T-cell (primary cell): ENCODE measurements around the gene CFAP92. TPM values are rescaled to one million over a fixed set of nuclear protein-coding genes. Genes with fewer than 3 reads are reported as not detected.

Experiments
- ATAC-seq, 4 experiments: fragments of 200-7000 bp in 3 of 4; fragments of 150-1000 bp in 1 of 4; cut with Tn5 transposase; replicated peaks in 1 of 4; 1 replicate in 3 of 4; 2 replicates in 1 of 4; pipeline ENCODE4 v1.10.0; 2021; ENCODE audit warnings: moderate library complexity in 3 of 4, mild to moderate bottlenecking in 2 of 4, moderate number of reproducible peaks in 1 of 4
- CTCF ChIA-PET, 2 donors: fragments of 300-600 bp; sonication (Branson Sonifier 250); formaldehyde crosslinking; loops; one replicate each; lab custom pipeline; 2022; ENCODE audit warnings: antibody characterized with exemption in 2 of 2; lab: Charles Lee
- POLR2A ChIA-PET, 2 donors: fragments of 300-600 bp; sonication (Branson Sonifier 250); formaldehyde crosslinking; loops; one replicate each; lab custom pipeline; 2022; ENCODE audit warnings: antibody characterized with exemption in 2 of 2; lab: Charles Lee
- DNase-seq, 35 experiments: peaks; one replicate each; pipeline versions ENCODE4 v3.0.0 to v3.0.0-alpha.2; 2013 to 2023
- H3K27ac ChIP-seq: one replicate; pipeline ENCODE4 v1.5.1; 2013; ENCODE audit warnings: low read length
- H3K27me3 ChIP-seq, 2 experiments: replicated peaks in 1 of 2; 1 replicate in 1 of 2; 2 replicates in 1 of 2; pipeline versions ENCODE4 v1.6.1 to v1.7.0; 2013; ENCODE audit warnings: low read length in 1 of 2, mixed read lengths in 1 of 2; ENCODE audit not compliant: control insufficient read depth in 2 of 2, insufficient read depth in 2 of 2; ENCODE audit errors: extremely low read depth in 1 of 2
- H3K36me3 ChIP-seq, 2 donors: 1 replicate in 1 of 2; 2 replicates in 1 of 2; pipeline versions ENCODE4 v1.6.1 to v1.7.0; 2013; ENCODE audit warnings: low read length in 1 of 2; ENCODE audit not compliant: control insufficient read depth in 2 of 2, insufficient read depth in 1 of 2; ENCODE audit errors: extremely low read depth in 1 of 2
- H3K4me1 ChIP-seq, 2 experiments: 1 replicate in 1 of 2; 2 replicates in 1 of 2; pipeline versions ENCODE4 v1.6.1 to v1.7.0; 2013; ENCODE audit warnings: low read length in 2 of 2, mixed read lengths in 1 of 2; ENCODE audit not compliant: insufficient read depth in 2 of 2, control insufficient read depth in 1 of 2; ENCODE audit errors: extremely low read depth in 1 of 2
- H3K4me3 ChIP-seq, 2 donors: 1 replicate in 1 of 2; 2 replicates in 1 of 2; pipeline versions ENCODE4 v1.5.1 to v1.7.0; 2013; ENCODE audit warnings: mild to moderate bottlenecking in 2 of 2, low read length in 1 of 2, moderate library complexity in 1 of 2; ENCODE audit not compliant: control insufficient read depth in 1 of 2; ENCODE audit errors: extremely low read depth in 1 of 2
- H3K9me3 ChIP-seq: 2 replicates; pipeline ENCODE4 v1.7.0; 2013
- H3K27ac Mint-ChIP-seq, 2 donors: one replicate each; pipeline ENCODE4 v1.8.0; 2020 to 2021; ENCODE audit warnings: mild to moderate bottlenecking in 2 of 2, mixed read lengths in 2 of 2
- H3K27me3 Mint-ChIP-seq, 2 donors: one replicate each; pipeline ENCODE4 v1.8.0; 2021 to 2022; ENCODE audit warnings: mixed read lengths in 2 of 2
- H3K36me3 Mint-ChIP-seq: one replicate; pipeline ENCODE4 v1.8.0; 2021; ENCODE audit warnings: mixed read lengths
- H3K4me1 Mint-ChIP-seq, 3 donors: one replicate each; pipeline ENCODE4 v1.8.0; 2020 to 2022; ENCODE audit warnings: mixed read lengths in 3 of 3, mild to moderate bottlenecking in 1 of 3
- H3K4me3 Mint-ChIP-seq, 3 donors: one replicate each; pipeline ENCODE4 v1.8.0; 2020 to 2022; ENCODE audit warnings: mild to moderate bottlenecking in 3 of 3, mixed read lengths in 3 of 3, moderate library complexity in 3 of 3
- H3K9me3 Mint-ChIP-seq, 3 donors: one replicate each; pipeline ENCODE4 v1.8.0; 2020 to 2022; ENCODE audit warnings: mixed read lengths in 3 of 3
- WGBS: methylation state at CpG from one replicate; pipeline ENCODE4 v1.1.5; 2013; ENCODE audit warnings: missing lambda C conversion rate; ENCODE audit not compliant: insufficient coverage; 5-methylcytosine and 5-hydroxymethylcytosine counted together
- total RNA-seq, 35 experiments: library from RNA in 6 of 35; stranded (reverse) in 6 of 35; fragments of 120-200 nt in 1 of 35; gene quantifications; one replicate each; pipeline versions ENCODE4 v1.2.1 to v1.2.4 and lab custom pipeline; 2013 to 2026

CFAP92 gene
- total RNA-seq, 5 donors from 2014 or later (not counting 1 experiment from before 2014, with no cell fraction given), result 0.13 to 0.49 (median 0.26) TPM

GRCh38 chr3:129022114-129023007, 28.5 kb upstream of the CFAP92 start:
- CTCF ChIA-PET, result interaction anchor here (0.6 to 0.7 kb wide), 3 partner anchors 10 to 489 kb away, joined by 3 to 7 read pairs (median 4); no protein-coding TSS in a partner anchor
- Mint-ChIP-seq H3K27ac (no peak overlapping the region), H3K9me3 (no peaks in the 10 kb centered on the region), H3K27me3 (no peaks in the 10 kb centered on the region), H3K4me3 (no peak overlapping the region), H3K4me1 (peaks cover 34 to 45% (median 43%) of the 10 kb centered on the region in 3 donors), H3K36me3 (no peaks in the 10 kb centered on the region)
- WGBS, result 74% methylated on average over 11 of the region's 15 CpGs
- H3K27ac ChIP-seq, result no peak overlapping the region
- peaks cover 9 to 39% of the 10 kb centered on the region in 2 experiments for H3K4me1 ChIP-seq
- no peaks in the 10 kb centered on the region for H3K36me3 ChIP-seq
- no peak for ATAC-seq
- H3K9me3 ChIP-seq, result no peaks in the 10 kb centered on the region
- no peak overlapping the region for H3K4me3 ChIP-seq
- DNase-seq, result no peak
- POLR2A ChIA-PET, result interaction anchor here in 1 of 2 donors (0.6 to 0.7 kb wide), 2 partner anchors 211 to 787 kb away, joined by 4 to 7 read pairs; no protein-coding TSS in a partner anchor
- H3K27me3 ChIP-seq, result no peaks in the 10 kb centered on the region

- 100% methylated on average over 1 of the region's 6 CpGs for WGBS
- ATAC-seq, result no peak
- H3K36me3 ChIP-seq, result no peaks in the 10 kb centered on the region
- H3K4me3 ChIP-seq, result no peak overlapping the region
- no peak for DNase-seq
- H3K4me1 Mint-ChIP-seq, result peaks cover 38 to 48% (median 47%) of the 10 kb centered on the region in 3 donors
- H3K9me3 Mint-ChIP-seq, result no peaks in the 10 kb centered on the region
- no peak overlapping the region for H3K27ac ChIP-seq
- POLR2A ChIA-PET, result interaction anchor here in 1 of 2 donors (0.6 kb wide), 1 partner anchor 18 kb away, joined by 3 read pairs; no protein-coding TSS in a partner anchor
- no peaks in the 10 kb centered on the region for H3K36me3 Mint-ChIP-seq
- H3K27me3 ChIP-seq, result no peaks in the 10 kb centered on the region
- H3K27ac Mint-ChIP-seq, result no peak overlapping the region
- no peak overlapping the region for H3K4me3 Mint-ChIP-seq
- no peaks in the 10 kb centered on the region for H3K27me3 Mint-ChIP-seq
- H3K4me1 ChIP-seq, result peaks cover 16 to 41% of the 10 kb centered on the region in 2 experiments
- H3K9me3 ChIP-seq, result no peaks in the 10 kb centered on the region
- CTCF ChIA-PET, result no interaction called here
These were observed 27.3 kb upstream of the CFAP92 start for GRCh38 chr3:129021140-129021551.

- CTCF ChIA-PET, result no interaction called here
- Mint-ChIP-seq H3K27ac (no peak overlapping the region), H3K9me3 (no peaks in the 10 kb centered on the region), H3K27me3 (no peaks in the 10 kb centered on the region), H3K4me3 (no peak overlapping the region), H3K4me1 (peaks cover 38 to 49% (median 48%) of the 10 kb centered on the region in 3 donors), H3K36me3 (no peaks in the 10 kb centered on the region)
- no peak overlapping the region for H3K27ac ChIP-seq
- H3K27me3 ChIP-seq, result no peaks in the 10 kb centered on the region
- ATAC-seq (no peak), DNase-seq (no peak)
- 100% methylated on average over 3 of the region's 5 CpGs for WGBS
- POLR2A ChIA-PET, result no interaction called here
- H3K9me3 ChIP-seq, result no peaks in the 10 kb centered on the region
- H3K4me1 ChIP-seq, result peaks cover 20 to 41% of the 10 kb centered on the region in 2 experiments
- no peak overlapping the region for H3K4me3 ChIP-seq
- no peaks in the 10 kb centered on the region for H3K36me3 ChIP-seq
These were observed 26.8 kb upstream of the CFAP92 start for GRCh38 chr3:129020691-129021090.

GRCh38 chr3:129019266-129019665, 25.4 kb upstream of the CFAP92 start:
- ChIA-PET CTCF (interaction anchor here (0.5 to 1.1 kb wide), 4 partner anchors 24 to 807 kb away, joined by 3 to 4 read pairs (median 4); no protein-coding TSS in a partner anchor), POLR2A (no interaction called here)
- ATAC-seq, result no peak
- no peak for DNase-seq
- no peaks in the 10 kb centered on the region for H3K36me3 ChIP-seq
- peaks cover 26 to 54% of the 10 kb centered on the region in 2 experiments for H3K4me1 ChIP-seq
- H3K4me1 Mint-ChIP-seq, result peaks cover 52 to 55% (median 52%) of the 10 kb centered on the region in 3 donors
- no CpG with 5 or more reads among the region's 3 CpGs for WGBS
- no peak overlapping the region for H3K4me3 Mint-ChIP-seq
- no peaks in the 10 kb centered on the region for H3K9me3 ChIP-seq
- no peaks in the 10 kb centered on the region for H3K27me3 Mint-ChIP-seq
- H3K36me3 Mint-ChIP-seq, result no peaks in the 10 kb centered on the region
- no peaks in the 10 kb centered on the region for H3K9me3 Mint-ChIP-seq
- no peak overlapping the region for H3K27ac ChIP-seq
- H3K27me3 ChIP-seq, result no peaks in the 10 kb centered on the region
- H3K4me3 ChIP-seq, result no peak overlapping the region
- H3K27ac Mint-ChIP-seq, result no peak overlapping the region

- Histone ChIP-seq H3K27ac (peak overlapping the region; percentile 84), H3K9me3 (no peaks in the 10 kb centered on the region), H3K36me3 (no peaks in the 10 kb centered on the region), H3K27me3 (no peaks in the 10 kb centered on the region), H3K4me3 (no peak overlapping the region), H3K4me1 (peaks cover 26 to 54% of the 10 kb centered on the region in 2 experiments)
- ChIA-PET POLR2A (no interaction called here), CTCF (interaction anchor here in 1 of 2 donors (0.5 kb wide), 1 partner anchor 431 kb away, joined by 3 read pairs; no protein-coding TSS in a partner anchor)
- H3K27me3 Mint-ChIP-seq, result no peaks in the 10 kb centered on the region
- DNase-seq (no peak), ATAC-seq (no peak)
- H3K36me3 Mint-ChIP-seq, result no peaks in the 10 kb centered on the region
- no peaks in the 10 kb centered on the region for H3K9me3 Mint-ChIP-seq
- peak overlapping the region in 1 of 3 donors; percentile 22 for H3K4me3 Mint-ChIP-seq
- 98% methylated on average over 8 of the region's 9 CpGs for WGBS
- H3K27ac Mint-ChIP-seq, result peak overlapping the region; percentile 67 to 99
- peaks cover 52 to 60% (median 53%) of the 10 kb centered on the region in 3 donors for H3K4me1 Mint-ChIP-seq
These were observed 24.9 kb upstream of the CFAP92 start for GRCh38 chr3:129018751-129019150.

- peak overlapping the region; percentile 95 to 99 for H3K27ac Mint-ChIP-seq
These were observed 24.4 kb upstream of the CFAP92 start for GRCh38 chr3:129018271-129018670.

More at GRCh38 chr3:129018271-129018670, 24.4 kb upstream of the CFAP92 start:
- Histone ChIP-seq H3K27ac (peak overlapping the region; percentile 84), H3K27me3 (no peaks in the 10 kb centered on the region), H3K4me3 (no peak overlapping the region), H3K9me3 (no peaks in the 10 kb centered on the region), H3K4me1 (peaks cover 26 to 54% of the 10 kb centered on the region in 2 experiments), H3K36me3 (no peaks in the 10 kb centered on the region)
- DNase-seq (no peak), ATAC-seq (no peak)
- no peaks in the 10 kb centered on the region for H3K9me3 Mint-ChIP-seq
- no CpG with 5 or more reads among the region's 2 CpGs for WGBS
- peaks cover 52 to 65% (median 53%) of the 10 kb centered on the region in 3 donors for H3K4me1 Mint-ChIP-seq
- no peaks in the 10 kb centered on the region for H3K27me3 Mint-ChIP-seq
- no peaks in the 10 kb centered on the region for H3K36me3 Mint-ChIP-seq
- H3K4me3 Mint-ChIP-seq, result peak overlapping the region in 1 of 3 donors; percentile 22
- ChIA-PET POLR2A (interaction anchor here in 1 of 2 donors (0.7 kb wide), 1 partner anchor 24 kb away, joined by 3 read pairs; no protein-coding TSS in a partner anchor), CTCF (interaction anchor here in 1 of 2 donors (3.1 kb wide), 1 partner anchor 9 kb away, joined by 37 read pairs; no protein-coding TSS in a partner anchor)
